HG03575 (cell line): Measurements from ENCODE around the gene L3MBTL4.
"Not testable (repeated sequence)": the region's sequence is repeated elsewhere in the genome, so short reads cannot be mapped to it uniquely, and the experiment has no call there.

Experiments used
- ATAC-seq: cut with Tn5 transposase; IDR thresholded peaks from one replicate; pipeline ENCODE4 v1.9.1; 2021; ENCODE audit not compliant: unreplicated experiment, insufficient number of reproducible peaks, low FRiP score; ENCODE audit errors: extremely low read depth

L3MBTL4 gene

DNA sequence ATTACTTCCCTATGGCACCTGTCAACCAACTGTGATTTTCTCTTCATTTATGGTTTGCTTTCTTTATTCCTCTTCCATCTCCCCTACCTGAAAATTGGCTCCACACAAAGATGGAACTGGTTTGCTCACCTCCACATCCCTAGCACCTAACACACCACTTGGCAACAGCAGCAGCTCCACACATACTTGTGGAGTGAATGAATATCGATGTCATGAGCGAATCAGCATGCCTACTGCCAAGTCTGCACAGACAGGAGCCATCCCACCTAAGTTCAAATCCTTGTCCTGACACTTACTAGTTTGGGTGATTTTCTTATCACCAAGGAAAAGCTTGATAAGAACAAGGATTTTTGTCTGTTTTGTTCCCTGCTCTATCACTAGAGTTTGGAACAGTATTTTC is 328.0 kb downstream of the L3MBTL4 start:
- no peak for ATAC-seq

DNA sequence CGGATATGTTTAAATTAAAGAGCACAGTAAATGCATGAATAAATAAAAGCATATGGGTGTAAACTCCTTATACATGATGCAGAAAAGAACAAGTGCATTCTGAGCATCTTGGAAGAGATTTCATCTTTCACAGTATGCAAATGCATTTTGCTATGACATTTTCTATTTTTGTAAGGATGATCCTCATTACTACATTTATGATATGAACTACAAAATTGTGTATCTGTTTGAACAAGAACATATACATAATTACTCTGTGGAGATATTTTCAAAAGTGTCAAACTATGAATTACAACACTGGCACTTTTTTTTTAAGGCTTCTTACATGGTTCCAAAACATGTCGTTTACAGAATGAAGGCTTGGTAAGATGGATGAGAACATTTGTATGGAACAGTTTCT is 335.3 kb downstream of the L3MBTL4 start:
- ATAC-seq, result no peak

DNA sequence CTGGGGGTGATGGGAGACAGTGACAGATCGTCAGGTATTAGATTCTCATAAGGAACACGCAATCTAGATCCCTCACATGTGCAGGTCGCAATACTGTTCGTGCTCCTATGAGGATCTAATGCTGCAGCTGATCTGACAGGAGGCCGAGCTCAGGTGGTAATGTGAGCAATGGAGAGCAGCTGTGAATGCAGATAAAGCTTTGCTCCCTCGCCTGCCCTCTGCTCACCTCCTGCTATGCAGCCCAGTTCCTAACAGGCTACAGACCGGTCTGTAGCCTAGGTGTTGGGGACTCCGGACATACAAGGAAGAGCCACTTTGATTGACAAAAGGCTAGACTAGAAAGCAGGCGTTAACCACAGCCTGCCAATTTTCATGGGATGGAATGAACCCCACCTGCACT is 335.8 kb downstream of the L3MBTL4 start:
- no peak for ATAC-seq

DNA sequence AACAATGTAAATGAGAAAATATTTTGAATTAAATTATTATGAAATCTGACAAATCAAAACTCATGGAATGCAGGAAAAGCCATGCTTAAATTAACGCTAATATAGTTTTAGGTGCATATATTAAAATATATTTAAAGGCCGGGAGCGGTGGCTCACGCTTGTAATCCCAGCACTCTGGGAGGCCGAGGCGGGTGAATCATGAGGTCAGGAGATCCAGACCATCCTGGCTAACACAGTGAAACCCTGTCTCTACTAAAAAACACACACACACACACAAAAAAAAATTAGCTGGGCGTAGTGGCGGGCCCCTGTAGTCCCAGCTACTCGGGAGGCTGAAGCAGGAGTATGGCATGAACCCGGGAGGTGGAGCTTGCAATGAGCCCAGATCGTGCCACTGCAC is 342.3 kb downstream of the L3MBTL4 start:
- ATAC-seq, result not testable (repeated sequence)

DNA sequence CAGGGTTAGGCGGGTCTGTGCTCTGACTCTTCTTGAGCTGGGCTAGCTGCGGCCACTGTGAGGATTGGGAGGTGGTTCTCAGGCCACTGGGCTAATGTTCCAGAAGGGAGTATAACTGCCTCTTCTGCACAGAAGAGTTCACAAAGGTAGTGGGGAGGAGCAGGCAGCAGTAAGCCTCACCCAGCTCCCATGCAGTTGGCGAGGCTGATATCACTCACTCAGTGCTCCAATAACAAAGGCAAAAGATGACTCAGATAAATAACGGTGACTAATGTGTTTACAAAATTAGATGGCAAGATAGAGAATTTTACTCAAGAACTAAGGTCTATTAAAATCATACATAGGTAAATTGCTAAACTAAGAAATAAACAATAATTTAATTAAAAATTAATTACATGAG is 345.2 kb downstream of the L3MBTL4 start:
- no peak for ATAC-seq

DNA sequence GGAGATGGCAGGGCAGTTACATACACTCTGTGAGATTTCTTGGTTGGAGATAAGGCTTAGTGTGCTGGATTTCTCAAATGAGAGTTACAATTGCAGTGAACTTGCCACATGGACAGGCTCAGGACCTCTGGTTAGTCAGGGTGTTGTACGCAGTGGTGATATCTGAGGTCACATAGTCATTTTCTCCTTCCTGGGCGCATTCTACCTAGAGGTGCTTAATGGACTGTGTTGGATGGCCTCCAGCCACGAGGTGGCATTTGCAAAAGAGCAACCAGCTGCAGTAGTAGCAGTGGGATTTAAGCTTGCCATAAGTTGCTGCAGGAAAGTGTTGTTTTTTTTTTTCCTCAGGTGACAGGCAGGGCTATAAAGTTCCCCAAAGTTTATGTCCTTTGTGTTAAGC is 345.6 kb downstream of the L3MBTL4 start:
- ATAC-seq, result no peak

DNA sequence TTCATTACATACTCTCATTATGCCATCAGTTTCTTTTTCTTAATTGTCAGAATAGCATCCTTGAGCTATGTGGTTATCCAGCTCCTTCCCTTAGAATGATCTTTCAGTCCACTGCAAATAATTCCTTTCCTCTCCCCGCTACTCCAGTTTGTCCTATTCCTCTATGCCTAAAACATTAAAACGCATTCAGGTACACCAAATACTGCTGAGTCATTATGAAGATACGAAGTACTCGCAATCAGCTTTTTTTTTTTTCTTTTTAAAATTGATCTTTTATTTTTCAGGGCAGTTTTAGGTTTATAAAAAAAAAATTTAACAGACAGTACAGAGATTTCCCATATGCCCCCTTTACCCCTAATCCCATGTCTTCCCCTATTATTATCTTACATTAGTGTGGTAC is 354.6 kb downstream of the L3MBTL4 start:
- no peak for ATAC-seq

DNA sequence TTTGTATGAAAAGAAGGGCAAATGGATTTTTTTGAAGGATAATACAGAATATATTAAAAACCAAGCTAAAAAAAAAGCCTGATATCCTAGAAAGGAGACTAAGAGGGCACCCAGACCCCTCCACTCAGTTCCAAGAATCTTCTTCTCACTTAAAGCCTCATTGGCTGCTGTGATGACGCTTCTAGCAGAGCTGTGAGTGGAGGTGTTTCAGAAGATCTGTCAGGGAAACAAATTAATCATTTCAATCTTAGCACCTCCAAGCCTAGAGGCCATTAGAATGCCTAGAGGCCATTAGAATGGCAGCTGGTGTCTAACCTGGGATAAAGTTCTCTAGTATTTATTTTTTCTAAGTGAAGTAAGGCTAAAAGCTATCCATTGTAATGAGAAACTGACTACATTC is 355.2 kb downstream of the L3MBTL4 start:
- ATAC-seq, result no peak

DNA sequence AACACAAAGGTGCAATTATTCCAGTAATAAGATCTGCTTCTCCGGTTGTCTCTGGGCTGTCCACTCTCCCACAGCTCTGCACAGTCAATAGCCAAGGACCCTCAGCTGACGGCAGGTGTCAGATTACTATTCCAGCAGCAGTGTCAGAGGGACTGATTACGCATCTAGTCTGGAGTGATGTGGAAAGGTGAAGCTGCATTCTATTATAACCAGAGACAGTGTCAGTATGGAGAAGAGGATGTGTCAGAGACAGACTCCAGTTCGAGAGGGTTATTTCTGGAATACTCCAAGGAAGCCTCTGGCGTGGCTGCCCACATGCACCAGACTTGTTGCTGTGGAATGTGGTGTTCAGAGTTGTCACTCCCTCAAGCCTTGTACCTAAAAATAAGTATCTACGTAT is 355.8 kb downstream of the L3MBTL4 start:
- no peak for ATAC-seq

DNA sequence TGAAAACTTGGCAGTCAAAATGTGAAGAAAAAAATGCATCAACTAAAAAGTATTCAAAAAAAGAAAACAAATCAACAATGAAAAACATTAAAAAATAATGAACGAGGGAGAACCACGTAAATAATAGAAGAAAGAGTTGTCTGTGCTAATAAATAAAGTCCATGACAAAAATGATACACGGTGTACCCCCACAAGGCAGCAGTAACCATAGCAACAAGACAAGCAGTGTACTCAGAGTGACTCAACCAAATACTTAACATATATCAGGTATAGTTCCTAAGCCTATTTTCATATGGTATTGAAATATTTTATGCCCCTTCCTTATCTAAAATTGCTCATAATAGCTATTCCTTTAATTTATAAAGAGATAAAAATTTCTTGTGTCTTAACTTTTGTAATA is 357.1 kb downstream of the L3MBTL4 start:
- no peak for ATAC-seq

DNA sequence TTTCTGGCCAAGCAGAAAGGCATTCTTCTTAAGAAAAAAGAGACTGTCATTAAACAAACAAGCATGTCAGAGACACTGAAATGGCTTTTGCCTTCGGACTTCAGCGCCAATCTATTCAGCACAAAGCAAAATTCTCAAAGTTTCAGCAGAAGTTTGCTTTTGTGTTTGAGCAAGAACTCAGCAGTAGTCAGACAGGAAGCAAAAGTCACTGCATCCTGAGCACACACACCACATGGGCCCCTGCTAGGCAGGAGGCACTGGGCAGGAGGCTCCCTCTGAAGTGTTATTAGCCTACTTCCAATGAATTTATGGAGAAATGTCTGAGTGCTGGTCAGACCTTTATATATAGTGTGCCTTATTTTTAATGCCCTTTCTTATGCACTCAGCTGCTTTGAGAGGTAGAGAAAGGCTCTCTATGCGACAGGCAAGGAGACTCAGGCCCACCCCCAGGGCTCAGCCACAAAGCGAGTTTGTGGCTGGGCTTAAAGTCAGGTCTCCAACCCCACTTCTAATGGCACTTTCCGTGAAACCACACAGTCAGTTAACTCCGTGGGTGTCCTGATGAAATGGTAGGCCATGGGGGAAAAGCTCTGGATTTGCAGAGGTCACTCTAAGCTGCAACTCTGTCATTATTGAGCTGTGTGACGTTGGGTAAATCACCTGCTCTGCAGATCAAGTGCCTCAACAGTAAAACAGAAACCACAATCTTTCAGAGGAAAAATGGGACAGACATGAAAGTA is 358.4 kb downstream of the L3MBTL4 start:
- ATAC-seq, result no peak

DNA sequence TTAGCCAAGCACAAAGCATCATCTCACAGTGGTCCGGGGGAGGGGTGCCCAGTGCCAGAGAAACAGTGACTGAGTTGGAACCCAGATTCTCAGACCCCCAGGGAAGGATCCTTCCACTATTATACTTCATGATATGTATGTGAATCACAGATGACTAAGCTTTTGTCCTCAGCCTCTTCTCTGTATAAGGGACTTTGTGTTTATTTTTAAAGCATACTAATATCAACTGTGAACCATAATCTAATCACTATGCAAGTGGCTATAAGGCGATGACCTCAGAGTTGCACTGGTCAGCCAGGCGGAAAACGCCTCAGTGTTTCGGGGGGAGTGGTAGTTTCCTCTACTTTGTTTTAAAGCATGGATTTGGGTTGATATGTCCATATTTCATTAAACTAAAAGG is 359.0 kb downstream of the L3MBTL4 start:
- ATAC-seq, result no peak

DNA sequence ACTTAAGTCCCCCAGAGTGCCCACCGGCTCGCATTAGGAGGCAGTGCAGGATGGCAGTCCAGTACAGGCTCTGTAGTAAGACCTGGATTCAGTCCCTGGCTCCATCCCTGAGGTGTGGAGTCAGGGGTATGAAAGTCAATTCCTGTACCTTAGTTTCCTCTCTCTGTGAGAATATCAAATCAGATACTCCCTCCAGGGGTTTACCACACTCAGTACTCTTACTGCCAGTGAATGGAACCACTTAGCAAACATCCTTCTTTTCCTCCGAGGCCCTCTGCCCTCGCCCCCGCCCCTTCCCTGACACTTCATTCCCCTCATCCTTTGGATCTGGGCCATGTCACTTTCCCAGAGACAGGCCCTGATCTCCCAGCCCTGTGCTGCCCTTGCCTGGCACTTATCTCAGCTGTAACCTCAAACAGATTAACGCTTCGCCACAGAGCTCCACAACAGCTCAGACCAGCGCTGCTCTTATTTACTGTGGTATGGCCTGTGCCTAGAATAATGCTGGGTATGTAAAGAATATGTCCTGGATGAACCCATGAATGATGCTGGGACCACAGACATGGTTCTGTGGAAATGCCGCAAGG is 360.4 kb downstream of the L3MBTL4 start:
- no peak for ATAC-seq

DNA sequence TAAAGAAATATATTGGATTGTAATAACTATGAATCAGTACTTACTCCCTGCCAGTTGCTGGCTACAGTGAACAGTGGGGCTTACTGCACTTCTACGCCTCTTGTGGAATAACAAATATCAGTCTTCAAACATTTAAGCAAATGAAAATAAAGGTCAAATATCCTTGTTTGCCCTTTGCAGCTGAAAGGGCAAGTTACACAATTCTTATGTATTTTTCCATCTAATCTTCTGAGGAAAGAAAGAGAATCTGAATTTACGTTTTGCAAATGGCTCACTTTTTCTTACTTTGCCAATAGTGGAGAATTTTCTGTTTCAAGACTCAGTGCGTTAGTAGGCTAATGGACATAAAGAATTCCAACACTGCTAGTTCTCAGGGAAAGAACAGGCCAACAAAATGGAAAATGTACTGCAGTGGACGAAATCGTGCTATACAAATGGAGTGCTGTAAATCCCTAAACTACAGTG is 362.2 kb downstream of the L3MBTL4 start:
- no peak for ATAC-seq

DNA sequence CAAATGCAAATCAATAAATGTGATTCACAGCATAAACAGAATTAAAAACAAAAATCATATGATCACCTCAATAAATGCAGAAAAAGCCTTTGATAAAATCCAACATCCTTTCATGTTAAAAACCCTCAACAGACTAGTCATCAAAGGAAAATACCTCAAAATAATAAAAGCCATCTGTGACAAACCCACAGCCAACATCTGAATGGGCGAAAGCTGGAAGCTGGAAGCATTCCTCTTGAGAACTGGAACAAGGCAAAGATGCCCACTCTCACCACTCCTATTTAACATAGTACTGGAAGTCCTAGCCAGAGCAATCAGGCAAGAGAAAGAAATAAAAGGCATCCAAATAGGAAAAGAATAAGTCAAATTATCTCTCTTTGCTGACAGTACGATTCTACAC is 367.1 kb downstream of the L3MBTL4 start:
- not testable (repeated sequence) for ATAC-seq

DNA sequence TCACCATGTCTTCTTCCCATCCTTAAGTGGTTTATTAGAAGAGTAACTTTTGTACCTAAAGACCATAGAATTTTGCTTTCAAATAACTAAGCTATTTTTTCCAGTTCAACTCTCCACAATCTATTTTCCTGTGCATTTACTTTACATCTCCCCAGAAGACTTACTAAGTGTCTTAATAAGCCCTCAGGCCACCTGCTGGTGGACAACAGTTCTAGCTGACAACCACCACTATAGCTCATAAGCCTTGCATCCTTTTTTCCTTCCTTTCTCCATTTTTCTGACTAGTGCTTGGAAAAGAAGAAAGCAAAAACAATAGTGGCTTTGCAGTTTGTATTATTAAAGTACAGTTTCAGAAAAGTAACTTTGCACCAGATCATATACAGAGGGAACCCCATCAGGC is 369.9 kb downstream of the L3MBTL4 start:
- no peak for ATAC-seq

DNA sequence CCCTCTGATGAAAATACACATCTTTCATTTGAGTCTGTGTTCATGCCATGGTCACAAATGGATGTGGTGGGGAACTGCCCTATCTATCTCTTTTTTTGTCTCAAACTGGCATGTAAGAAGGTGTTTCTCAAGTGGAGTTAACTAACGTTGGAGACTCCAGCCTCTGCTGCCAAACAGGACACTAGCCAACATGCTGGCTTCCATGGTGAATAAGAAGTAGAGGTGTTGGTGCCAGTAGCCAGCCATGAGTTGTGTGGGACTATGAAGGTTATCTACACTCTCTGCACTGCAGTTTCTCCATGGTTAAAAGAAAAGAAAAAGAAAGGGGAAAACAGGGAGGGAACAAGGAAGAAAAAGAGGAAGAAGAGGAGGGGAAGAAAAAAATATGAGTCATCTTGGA is 370.4 kb downstream of the L3MBTL4 start:
- ATAC-seq, result no peak

DNA sequence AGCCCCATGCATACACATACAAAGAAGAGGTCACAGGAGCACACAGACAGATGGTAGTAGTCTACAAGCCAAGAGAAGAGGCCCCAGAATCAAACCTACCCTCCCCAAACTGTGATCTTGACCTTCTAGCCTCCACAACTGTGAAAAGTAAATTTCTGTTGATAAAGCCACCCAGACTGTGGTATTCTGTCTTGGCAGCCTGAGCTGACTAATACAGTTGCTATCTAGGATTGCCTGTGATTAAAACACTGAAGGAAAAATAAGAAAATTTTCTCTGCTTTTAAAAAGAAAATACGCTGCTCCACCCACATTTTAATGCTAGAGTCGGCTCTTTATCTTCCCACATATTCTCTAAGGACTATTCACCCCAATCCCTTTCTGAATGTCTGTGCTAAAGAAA is 375.7 kb downstream of the L3MBTL4 start:
- no peak for ATAC-seq

DNA sequence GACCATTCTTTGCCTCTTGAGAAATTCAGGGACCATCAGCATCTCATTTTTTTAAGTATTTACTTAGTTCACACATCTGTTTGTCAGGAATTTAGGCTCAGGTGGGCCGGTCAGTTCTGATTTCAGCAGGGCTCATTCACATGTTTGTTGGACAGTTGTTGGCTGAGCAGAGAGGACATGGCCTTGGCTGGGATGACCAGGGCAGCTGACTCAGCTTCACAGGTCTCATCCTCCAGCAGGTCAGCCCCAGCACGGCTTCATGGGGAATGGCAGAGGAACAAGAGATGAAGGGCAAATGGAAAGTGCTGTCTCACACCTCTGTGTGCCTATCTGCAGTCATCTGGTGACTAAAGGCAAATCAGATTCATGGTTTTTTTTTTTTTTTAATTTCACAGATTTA is 383.3 kb downstream of the L3MBTL4 start:
- no peak for ATAC-seq

DNA sequence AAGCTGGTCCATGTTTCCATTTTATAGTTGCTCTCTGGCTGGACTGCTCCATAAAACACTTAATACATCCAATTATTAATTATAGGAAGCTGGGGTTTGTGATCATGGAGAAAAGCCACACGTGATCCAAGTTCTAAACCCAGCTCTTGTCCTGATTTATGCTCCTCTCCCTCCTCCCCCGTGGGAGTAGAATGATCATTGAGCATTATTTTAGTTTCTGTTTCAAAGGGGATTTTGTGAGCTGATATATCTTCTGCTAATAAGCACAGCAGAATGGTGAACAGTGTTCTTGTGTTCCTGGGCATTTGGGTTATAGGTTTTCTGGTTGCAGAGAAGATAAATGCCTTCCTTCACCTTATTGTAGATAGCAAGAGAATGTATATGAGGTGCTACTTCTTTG is 383.7 kb downstream of the L3MBTL4 start:
- ATAC-seq, result no peak

DNA sequence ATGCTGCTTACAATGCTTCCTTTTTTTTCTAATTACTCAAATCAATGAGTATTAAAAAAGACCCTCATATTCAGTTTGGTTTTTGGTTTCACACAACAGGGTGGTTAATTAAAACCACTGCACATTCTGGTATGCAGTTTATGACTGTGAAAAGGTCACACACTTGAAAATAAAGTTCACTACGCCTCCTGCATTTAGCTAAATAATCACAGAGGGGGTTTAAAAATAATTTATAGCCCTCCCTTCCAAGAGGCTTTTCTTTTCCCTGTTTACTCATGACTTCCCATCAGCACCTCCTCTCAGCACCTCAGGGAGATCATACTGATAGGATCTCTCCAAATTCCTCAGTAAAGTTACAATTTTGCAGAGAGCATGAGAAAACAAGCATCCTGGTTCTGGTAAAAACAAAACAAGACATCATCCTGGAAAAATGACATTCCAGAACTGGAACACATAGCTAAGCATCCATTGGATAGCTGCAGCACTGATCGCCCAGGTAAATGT is 389.9 kb downstream of the L3MBTL4 start:
- ATAC-seq, result no peak
